ENCODE results near the gene YEATS4. TPM values are rescaled to one million over a fixed set of nuclear protein-coding genes. Genes with fewer than 3 reads are reported as not detected.
A peak's percentile ranks its signal among the peaks of the same experiment; 100 is the strongest.

The YEATS4 gene
- total and polyA plus RNA-seq, 10 donors: 11.3 to 36.5 (median 16.3) TPM

- DNase-seq: no peak
- Histone ChIP-seq H3K27me3 (replicated peaks in 1 of 7) (no peaks in the 10 kb centered on the region), H3K4me3 (no peak overlapping the region), H3K27ac (no peak overlapping the region), H3K36me3 (no peaks in the 10 kb centered on the region), H3K9me3 (peaks cover 0 to 11% (median 2%) of the 10 kb centered on the region in 8 donors), H3K4me1 (no peaks in the 10 kb centered on the region)
- WGBS, 5 donors: 78 to 88% (median 81%) methylated on average over 1 of the region's 1 CpG
- intact Hi-C loops (cut with DNase I; ENCODE audit: low total_unique reads): no loop called here
- TF ChIP-seq POLR2A (IDR thresholded peaks at IDR 0.05): no peak
- TF ChIP-seq CTCF (IDR thresholded peaks at IDR 0.05 in 8 of 11, conservative IDR thresholded peaks at IDR 0.05 in 3 of 11): no peak
These were observed 38.2 kb upstream of the YEATS4 start for GRCh38 chr12:69321351-69321750.

DNA sequence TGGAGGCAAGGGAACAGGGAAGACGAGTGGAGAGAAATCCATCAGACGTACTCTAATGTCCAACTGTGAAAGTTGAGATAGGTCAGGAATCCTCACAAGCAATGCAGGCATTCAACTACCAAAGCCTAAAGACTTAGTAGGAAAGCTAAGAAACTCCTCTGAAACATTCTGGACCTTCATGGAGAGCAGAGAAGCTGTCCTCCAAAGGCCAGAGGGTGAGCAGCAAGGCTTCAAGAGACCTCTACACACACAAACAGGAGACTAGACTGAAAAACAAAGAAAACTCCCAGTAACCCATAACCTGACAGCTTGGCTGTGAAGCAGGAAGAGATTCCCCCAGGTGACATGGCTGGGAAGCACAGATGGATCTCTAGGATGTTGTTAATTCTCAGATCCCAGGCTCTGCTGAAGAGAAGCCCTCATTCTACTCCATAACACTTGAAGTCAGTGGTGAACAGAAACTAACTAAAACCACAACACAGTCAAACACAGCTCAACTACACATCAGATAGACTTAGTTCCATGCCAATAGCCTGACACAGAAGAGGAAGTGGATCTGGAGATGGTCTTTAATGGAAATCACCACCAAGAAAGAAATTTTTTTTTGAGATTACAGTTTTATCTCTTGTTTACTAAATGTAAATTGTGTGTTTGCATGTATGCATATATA, 34.6 kb upstream of the YEATS4 start:
- H3K36me3 ChIP-seq: no peaks in the 10 kb centered on the region
- no peak for DNase-seq
- no peaks in the 10 kb centered on the region for H3K9me3 ChIP-seq
- H3K4me1 ChIP-seq: peaks cover 0 to 16% (median 6%) of the 10 kb centered on the region in 6 donors
- 78 to 93% (median 87%) methylated on average over 2 of the region's 2 CpGs for WGBS, 5 donors
- no peaks in the 10 kb centered on the region for H3K27me3 ChIP-seq (replicated peaks in 1 of 7)
- TF ChIP-seq POLR2AphosphoS5 (IDR thresholded peaks at IDR 0.05): no peak
- no peak for TF ChIP-seq CTCF (IDR thresholded peaks at IDR 0.05 in 8 of 11, conservative IDR thresholded peaks at IDR 0.05 in 3 of 11)
- no peak for TF ChIP-seq POLR2A (IDR thresholded peaks at IDR 0.05)
- no peak overlapping the region for H3K4me3 ChIP-seq
- H3K27ac ChIP-seq: no peak overlapping the region
- intact Hi-C loops (cut with DNase I; ENCODE audit: low total_unique reads): no loop called here

GRCh38 chr12:69328426-69328825, 31.1 kb upstream of the YEATS4 start:
- no peaks in the 10 kb centered on the region for H3K36me3 ChIP-seq
- H3K27ac ChIP-seq: peak overlapping the region in 5 of 8 donors; percentile 58 to 89 (median 83)
- H3K4me3 ChIP-seq: no peak overlapping the region
- no peaks in the 10 kb centered on the region for H3K9me3 ChIP-seq
- no peaks in the 10 kb centered on the region for H3K27me3 ChIP-seq (replicated peaks in 1 of 7)
- no peak for DNase-seq
- intact Hi-C loops (cut with DNase I; ENCODE audit: low total_unique reads): no loop called here
- WGBS, 5 donors: 44 to 75% (median 55%) methylated on average over 3 of the region's 3 CpGs
- H3K4me1 ChIP-seq: peaks cover 0 to 50% (median 24%) of the 10 kb centered on the region in 6 donors
- TF ChIP-seq CTCF (IDR thresholded peaks at IDR 0.05 in 8 of 11, conservative IDR thresholded peaks at IDR 0.05 in 3 of 11) (no peak), POLR2AphosphoS5 (IDR thresholded peaks at IDR 0.05) (no peak), POLR2A (IDR thresholded peaks at IDR 0.05) (no peak)

DNA sequence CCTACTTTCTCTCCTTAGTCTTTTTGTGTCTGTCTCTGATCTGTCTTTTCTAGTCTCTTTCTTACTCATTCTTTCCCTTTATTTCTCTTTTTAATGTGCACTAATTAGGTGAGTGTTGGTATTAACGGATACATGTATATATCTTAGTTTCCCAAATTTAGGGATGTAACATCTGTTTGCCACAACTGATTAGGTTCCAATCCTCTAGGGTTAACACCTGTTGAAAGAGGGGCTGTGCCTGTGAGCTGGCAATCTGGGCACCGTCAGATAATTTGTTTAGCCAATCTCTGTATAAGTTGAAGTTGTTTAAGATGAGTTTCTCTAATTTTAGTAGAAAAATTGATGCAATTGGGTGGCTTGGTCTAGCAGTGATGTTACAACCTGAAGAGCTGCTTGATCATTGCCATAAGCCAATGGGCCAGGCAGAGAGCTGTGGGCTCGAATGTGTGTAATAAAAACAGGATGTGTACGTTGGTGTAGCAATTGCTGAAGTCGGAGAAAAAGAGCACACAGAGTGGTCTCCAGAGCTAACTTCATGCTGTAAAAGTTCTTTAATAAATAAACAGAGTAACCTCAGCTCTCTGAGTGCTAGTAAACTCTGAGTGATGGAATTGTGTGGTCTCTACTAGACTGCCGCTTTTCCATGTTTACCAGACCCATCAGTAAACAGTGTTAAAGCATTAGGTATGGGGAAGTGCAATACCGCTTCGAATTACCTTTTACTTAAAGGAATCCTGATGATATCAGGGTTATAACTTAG, 29.7 kb upstream of the YEATS4 start:
- Histone ChIP-seq H3K9me3 (no peaks in the 10 kb centered on the region), H3K27me3 (replicated peaks in 1 of 7) (no peaks in the 10 kb centered on the region), H3K27ac (peak overlapping the region; percentile 69 to 89 (median 80)), H3K36me3 (no peaks in the 10 kb centered on the region), H3K4me1 (peaks cover 0 to 56% (median 24%) of the 10 kb centered on the region in 6 donors), H3K4me3 (peak overlapping the region in 6 of 8 donors; percentile 5 to 61 (median 42))
- DNase-seq: no peak
- no peak for TF ChIP-seq POLR2A (IDR thresholded peaks at IDR 0.05)
- peak in 1 of 3 donors; percentile 45 for TF ChIP-seq POLR2AphosphoS5 (IDR thresholded peaks at IDR 0.05)
- 36 to 58% (median 45%) methylated on average over 8 of the region's 8 CpGs for WGBS, 5 donors
- intact Hi-C loops (cut with DNase I; ENCODE audit: low total_unique reads): no loop called here
